Omental fat pad (tissue), 4 donors: Measurements from ENCODE around the gene PCMT1. TPM values are rescaled to one million over a fixed set of nuclear protein-coding genes. Genes with fewer than 3 reads are reported as not detected.

Source experiments
- ATAC-seq: fragments of 150-250 bp; one replicate; pipeline ENCODE4 v1.9.1; 2016; ENCODE audit warnings: mild to moderate bottlenecking, moderate library complexity; ENCODE audit not compliant: low FRiP score
- DNase-seq: peaks from one replicate; pipeline ENCODE4 v3.0.0-alpha.2; 2019; ENCODE audit warnings: low spot score
- CTCF ChIP-seq, 3 donors: fragments of 450-650 bp; IDR thresholded peaks; one replicate each; pipeline ENCODE4 v1.5.1; 2016 to 2017; ENCODE audit warnings: antibody characterized with exemption in 3 of 3, mild to moderate bottlenecking in 3 of 3, moderate library complexity in 2 of 3
- total RNA-seq, 4 donors: library from RNA; depleted of rRNA; stranded (reverse); fragments of >200 nt; gene quantifications; one replicate each; pipeline ENCODE4 v1.1.0, GENCODE V29; 2016

The PCMT1 gene
- total RNA-seq, 4 donors from 2014 or later = 89.7 to 108 (median 102) TPM

GRCh38 chr6:149854532-149854931 lies 105.0 kb downstream of the PCMT1 start:
- ATAC-seq = no peak
- no peak for DNase-seq

GRCh38 chr6:149855040-149855654 lies 105.6 kb downstream of the PCMT1 start:
- TF ChIP-seq CTCF (IDR thresholded peaks at IDR 0.05) = no peak
- peak; percentile 82 for ATAC-seq
- DNase-seq = no peak

More at GRCh38 chr6:149854532-149854931, 105.0 kb downstream of the PCMT1 start:
- TF ChIP-seq CTCF (IDR thresholded peaks at IDR 0.05) = no peak

DNA sequence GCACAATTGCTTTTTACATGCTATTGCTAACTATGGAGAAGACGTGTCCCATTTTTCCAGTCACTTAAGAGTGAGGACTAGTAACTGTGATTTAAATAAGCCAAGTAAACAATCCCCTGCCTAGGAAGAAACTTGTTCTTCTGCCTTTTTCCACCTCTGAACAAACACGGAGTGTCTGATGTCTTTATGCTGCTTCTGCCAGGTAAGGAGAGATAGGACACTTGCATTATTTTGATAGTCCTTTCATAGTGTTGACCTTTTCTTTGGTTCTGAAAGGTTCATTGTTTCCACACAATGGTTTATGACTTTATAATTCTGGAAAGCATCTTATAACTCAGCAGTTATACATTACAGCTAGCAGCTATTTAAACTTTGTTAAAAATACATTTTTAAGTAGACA lies 106.2 kb downstream of the PCMT1 start:
- TF ChIP-seq CTCF (IDR thresholded peaks at IDR 0.05) = no peak
- DNase-seq = no peak
- ATAC-seq = no peak

- TF ChIP-seq CTCF (IDR thresholded peaks at IDR 0.05) = no peak
- no peak for ATAC-seq
- DNase-seq = no peak
Observed at GRCh38 chr6:149856256-149856994, 106.9 kb downstream of the PCMT1 start.

DNA sequence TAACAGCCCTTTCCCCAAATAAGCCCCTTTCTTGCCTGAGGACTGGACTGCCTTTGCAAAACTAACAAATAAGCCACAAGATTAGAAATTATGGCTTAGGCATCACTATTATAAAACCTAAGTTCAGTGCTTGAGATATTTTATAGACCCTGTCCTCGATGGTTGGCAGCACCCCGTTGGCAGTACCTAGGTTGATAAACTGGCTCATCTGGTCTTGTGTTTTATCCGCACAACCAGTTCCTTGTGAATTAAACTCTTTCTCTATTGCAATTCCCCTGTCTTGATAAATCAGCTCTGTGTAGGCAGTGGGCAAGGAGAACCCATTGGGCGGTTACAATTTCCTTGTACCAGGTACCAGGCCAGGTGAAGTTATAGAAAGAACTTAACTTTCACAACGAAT lies 108.0 kb downstream of the PCMT1 start:
- DNase-seq = no peak
- TF ChIP-seq CTCF (IDR thresholded peaks at IDR 0.05) = no peak
- ATAC-seq = no peak

- no peak for TF ChIP-seq CTCF (IDR thresholded peaks at IDR 0.05)
- no peak for ATAC-seq
- DNase-seq = no peak
Observed at GRCh38 chr6:149859368-149859767, 109.8 kb downstream of the PCMT1 start.

GRCh38 chr6:149859938-149860337 lies 110.4 kb downstream of the PCMT1 start:
- TF ChIP-seq CTCF (IDR thresholded peaks at IDR 0.05) = no peak

More at GRCh38 chr6:149859938-149860337, 110.4 kb downstream of the PCMT1 start:
- DNase-seq (no peak), ATAC-seq (no peak)
